SK-N-SH treated with all-trans-retinoic acid at 6 μM for 48 hours (cell line): ENCODE results near the gene SEC22C.

Source experiments
- ATAC-seq: fragments of 200-7000 bp; cut with Tn5 transposase; 3 replicates; pipeline ENCODE4 v1.9.1; 2020; ENCODE audit warnings: mild to moderate bottlenecking, moderate library complexity
- BACH2 ChIP-seq: fragments of 250-450 bp; sonication (Bioruptor Pico); IDR thresholded peaks from 2 replicates; pipeline ENCODE4 v1.9.0; 2021; ENCODE audit warnings: mild to moderate bottlenecking, borderline replicate concordance
- CSDC2 ChIP-seq: fragments of 250-450 bp; sonication (Bioruptor Pico); IDR thresholded peaks from 2 replicates; pipeline ENCODE4 v1.5.0; 2020; ENCODE audit warnings: mild to moderate bottlenecking, moderate library complexity
- ESRRG ChIP-seq: fragments of 250-450 bp; sonication (Bioruptor Pico); IDR thresholded peaks from 2 replicates; pipeline ENCODE4 v1.6.1; 2021; ENCODE audit warnings: mild to moderate bottlenecking
- GLIS3 ChIP-seq: fragments of 250-450 bp; sonication (Bioruptor Pico); IDR thresholded peaks from 2 replicates; pipeline ENCODE4 v1.5.0; 2020; ENCODE audit warnings: mild to moderate bottlenecking, moderate library complexity
- ISL1 ChIP-seq: fragments of 250-450 bp; sonication (Bioruptor Pico); IDR thresholded peaks from 2 replicates; pipeline ENCODE4 v2.1.2; 2022; ENCODE audit warnings: mild to moderate bottlenecking, moderate library complexity
- OSR1 ChIP-seq: fragments of 250-450 bp; sonication (Bioruptor Pico); IDR thresholded peaks from 2 replicates; pipeline ENCODE4 v1.8.0; 2022; ENCODE audit warnings: moderate library complexity, mild to moderate bottlenecking, inconsistent platforms
- PPARA ChIP-seq: fragments of 250-450 bp; sonication (Bioruptor Pico); IDR thresholded peaks from 2 replicates; pipeline ENCODE4 v1.5.0; 2020; ENCODE audit warnings: mild to moderate bottlenecking, borderline replicate concordance
- RARB ChIP-seq: fragments of 250-450 bp; sonication (Bioruptor Pico); IDR thresholded peaks from 2 replicates; pipeline ENCODE4 v1.8.0; 2021; ENCODE audit warnings: mild to moderate bottlenecking, moderate library complexity
- SNAI2 ChIP-seq: fragments of 250-450 bp; sonication (Bioruptor Pico); IDR thresholded peaks from 2 replicates; pipeline ENCODE4 v1.5.0; 2020; ENCODE audit warnings: mild to moderate bottlenecking, moderate library complexity
- TCF4 ChIP-seq: fragments of 250-450 bp; sonication (Bioruptor Pico); IDR thresholded peaks from 2 replicates; pipeline ENCODE4 v1.8.0; 2021; ENCODE audit warnings: mild to moderate bottlenecking, moderate library complexity, borderline replicate concordance
- TOX ChIP-seq: fragments of 250-450 bp; sonication (Bioruptor Pico); IDR thresholded peaks from 2 replicates; pipeline ENCODE4 v1.8.0; 2021; ENCODE audit warnings: mild to moderate bottlenecking, moderate library complexity, borderline replicate concordance
- ZC3H10 ChIP-seq: fragments of 250-450 bp; sonication (Bioruptor Pico); IDR thresholded peaks from 2 replicates; pipeline ENCODE4 v1.5.1; 2021; ENCODE audit warnings: mild to moderate bottlenecking, moderate library complexity
- ZFP3 ChIP-seq: fragments of 250-450 bp; sonication (Bioruptor Pico); IDR thresholded peaks from 2 replicates; pipeline ENCODE4 v1.5.0; 2020; ENCODE audit warnings: mild to moderate bottlenecking, moderate library complexity
- ZFP30 ChIP-seq: fragments of 450-650 bp; formaldehyde crosslinking; IDR thresholded peaks from 2 replicates; pipeline ENCODE4 v1.5.0; 2022; ENCODE audit warnings: mild to moderate bottlenecking, moderate library complexity
- ZNF565 ChIP-seq: fragments of 450-650 bp; formaldehyde crosslinking; conservative IDR thresholded peaks from 2 replicates; pipeline ENCODE4 v1.5.0; 2020; ENCODE audit warnings: low read depth, mild to moderate bottlenecking, moderate library complexity
- ZNF8 ChIP-seq: fragments of 450-650 bp; formaldehyde crosslinking; IDR thresholded peaks from 2 replicates; pipeline ENCODE4 v1.5.0; 2020; ENCODE audit warnings: mild to moderate bottlenecking, moderate library complexity
- TF ChIP-seq, protein P1 (sequence below): fragments of 250-450 bp; sonication (Bioruptor Pico); IDR thresholded peaks from 2 replicates; pipeline ENCODE4 v1.5.1; 2020; ENCODE audit warnings: low read depth, mild to moderate bottlenecking, moderate library complexity
- TF ChIP-seq, protein P2 (sequence below): fragments of 250-450 bp; sonication (Bioruptor Pico); IDR thresholded peaks from 2 replicates; pipeline ENCODE4 v1.8.0; 2020; ENCODE audit warnings: mild to moderate bottlenecking, moderate library complexity, borderline replicate concordance
- TF ChIP-seq, protein P3 (sequence below): fragments of 250-450 bp; sonication (Bioruptor Pico); IDR thresholded peaks from 2 replicates; pipeline ENCODE4 v1.5.0; 2020; ENCODE audit warnings: mild to moderate bottlenecking, moderate library complexity
- TF ChIP-seq, protein P4 (sequence below): fragments of 250-450 bp; sonication (Bioruptor Pico); IDR thresholded peaks from 2 replicates; pipeline ENCODE4 v1.8.0; 2021; ENCODE audit warnings: low read depth, mild to moderate bottlenecking, moderate library complexity, borderline replicate concordance

The SEC22C gene

DNA sequence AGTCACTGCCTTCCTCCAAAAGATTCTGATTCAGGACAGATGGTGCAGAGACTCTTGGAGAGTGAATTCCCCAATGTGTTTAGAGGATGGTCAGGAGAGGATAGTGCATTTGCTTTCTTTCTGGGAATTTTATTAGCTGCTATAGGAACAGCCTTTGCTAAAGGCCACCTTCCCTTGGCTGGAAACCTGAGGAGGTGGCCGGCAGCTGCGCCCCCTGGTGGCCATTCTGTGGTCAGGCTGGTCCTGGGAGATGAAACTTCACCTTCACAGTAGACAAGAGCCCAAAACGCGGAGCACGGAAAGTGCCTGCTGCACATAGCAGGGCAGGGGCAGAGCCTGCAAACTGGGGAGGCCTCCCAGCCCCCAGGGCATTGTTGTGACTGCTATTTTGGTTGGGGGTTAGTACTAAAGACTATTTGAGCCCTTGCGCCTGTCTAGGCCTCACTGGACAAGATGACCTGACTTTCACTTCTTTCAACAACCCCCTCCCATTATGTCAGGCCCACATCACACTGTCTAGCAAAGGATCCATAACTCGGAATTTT, 34.3 kb downstream of the SEC22C start:
- TF ChIP-seq ISL1 (CRISPR knock-in tag) (no peak), BACH2 (CRISPR knock-in tag) (no peak), TCF4 (CRISPR knock-in tag) (no peak), ZNF8 (CRISPR knock-in tag) (no peak), TOX (no peak), CSDC2 (CRISPR knock-in tag) (no peak), ZC3H10 (CRISPR knock-in tag) (no peak), GLIS3 (no peak), ZNF565 (CRISPR knock-in tag) (no peak), RARB (no peak)
- TF ChIP-seq, protein P1, sequence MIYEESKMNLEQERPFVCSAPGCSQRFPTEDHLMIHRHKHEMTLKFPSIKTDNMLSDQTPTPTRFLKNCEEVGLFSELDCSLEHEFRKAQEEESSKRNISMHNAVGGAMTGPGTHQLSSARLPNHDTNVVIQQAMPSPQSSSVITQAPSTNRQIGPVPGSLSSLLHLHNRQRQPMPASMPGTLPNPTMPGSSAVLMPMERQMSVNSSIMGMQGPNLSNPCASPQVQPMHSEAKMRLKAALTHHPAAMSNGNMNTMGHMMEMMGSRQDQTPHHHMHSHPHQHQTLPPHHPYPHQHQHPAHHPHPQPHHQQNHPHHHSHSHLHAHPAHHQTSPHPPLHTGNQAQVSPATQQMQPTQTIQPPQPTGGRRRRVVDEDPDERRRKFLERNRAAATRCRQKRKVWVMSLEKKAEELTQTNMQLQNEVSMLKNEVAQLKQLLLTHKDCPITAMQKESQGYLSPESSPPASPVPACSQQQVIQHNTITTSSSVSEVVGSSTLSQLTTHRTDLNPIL, result no peak
- peak; percentile 89 for ATAC-seq

DNA sequence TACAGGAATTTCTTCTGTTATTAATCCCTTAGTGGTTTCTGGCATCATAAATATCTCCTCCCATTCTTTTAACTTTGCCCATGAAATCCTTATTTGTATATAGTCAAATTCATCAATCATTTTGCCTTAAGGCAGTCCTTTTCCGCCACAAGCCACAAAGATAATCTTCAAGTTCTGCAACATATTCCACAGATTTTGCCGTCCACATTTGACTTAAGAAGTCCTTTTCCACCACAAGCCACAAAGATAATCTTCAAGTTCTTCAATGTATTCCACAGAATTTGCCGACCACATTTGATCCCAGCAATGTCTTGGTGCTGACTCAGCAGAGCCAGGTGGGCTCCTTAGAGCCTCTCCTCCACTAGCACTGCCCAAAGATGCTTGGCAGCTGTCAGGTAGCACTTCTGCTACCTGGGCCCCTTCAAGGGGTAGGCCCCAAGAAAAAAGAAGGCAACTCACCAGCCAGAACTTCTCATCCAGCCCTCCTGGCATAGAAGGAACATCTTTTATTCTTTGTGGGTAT, 35.0 kb downstream of the SEC22C start:
- no peak for TF ChIP-seq GLIS3
- no peak for TF ChIP-seq TOX
- TF ChIP-seq, all 23 proteins: peak for 0
- ATAC-seq, result no peak

DNA sequence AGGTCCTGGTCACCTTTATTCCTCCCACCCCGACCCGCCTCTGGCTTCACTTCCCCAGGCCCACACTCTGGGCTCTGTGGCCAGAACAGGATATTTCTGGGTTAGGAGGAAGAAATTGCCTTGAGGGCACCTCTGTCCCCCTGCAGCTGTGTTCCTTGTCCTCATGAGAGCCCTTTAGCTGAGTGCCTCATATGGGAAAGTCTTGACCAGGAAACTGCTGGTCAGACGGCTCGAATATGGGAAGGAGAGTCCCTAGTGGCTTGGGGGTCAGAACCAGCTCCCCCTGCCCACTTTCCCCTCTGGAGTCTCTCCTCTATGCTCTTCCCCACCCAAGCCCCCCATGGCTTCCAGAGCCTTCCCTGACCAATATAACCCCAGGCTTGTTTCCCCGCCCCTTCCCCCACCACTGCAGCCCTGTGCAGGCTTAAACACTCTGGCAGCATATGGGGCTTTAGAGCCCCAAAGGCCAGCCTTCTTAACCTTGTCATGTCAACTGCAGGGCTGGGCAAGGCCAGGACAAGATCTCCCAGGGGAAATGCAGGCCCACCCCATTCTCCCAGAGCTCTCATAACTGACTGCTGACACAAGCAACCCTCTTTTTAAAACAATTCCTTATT, 36.4 kb downstream of the SEC22C start:
- no peak for TF ChIP-seq ISL1 (CRISPR knock-in tag)
- TF ChIP-seq, protein P1, result no peak
- TF ChIP-seq ZFP30, result no peak
- TF ChIP-seq SNAI2 (CRISPR knock-in tag), result no peak
- no peak for TF ChIP-seq PPARA (CRISPR knock-in tag)
- TF ChIP-seq, protein P2, sequence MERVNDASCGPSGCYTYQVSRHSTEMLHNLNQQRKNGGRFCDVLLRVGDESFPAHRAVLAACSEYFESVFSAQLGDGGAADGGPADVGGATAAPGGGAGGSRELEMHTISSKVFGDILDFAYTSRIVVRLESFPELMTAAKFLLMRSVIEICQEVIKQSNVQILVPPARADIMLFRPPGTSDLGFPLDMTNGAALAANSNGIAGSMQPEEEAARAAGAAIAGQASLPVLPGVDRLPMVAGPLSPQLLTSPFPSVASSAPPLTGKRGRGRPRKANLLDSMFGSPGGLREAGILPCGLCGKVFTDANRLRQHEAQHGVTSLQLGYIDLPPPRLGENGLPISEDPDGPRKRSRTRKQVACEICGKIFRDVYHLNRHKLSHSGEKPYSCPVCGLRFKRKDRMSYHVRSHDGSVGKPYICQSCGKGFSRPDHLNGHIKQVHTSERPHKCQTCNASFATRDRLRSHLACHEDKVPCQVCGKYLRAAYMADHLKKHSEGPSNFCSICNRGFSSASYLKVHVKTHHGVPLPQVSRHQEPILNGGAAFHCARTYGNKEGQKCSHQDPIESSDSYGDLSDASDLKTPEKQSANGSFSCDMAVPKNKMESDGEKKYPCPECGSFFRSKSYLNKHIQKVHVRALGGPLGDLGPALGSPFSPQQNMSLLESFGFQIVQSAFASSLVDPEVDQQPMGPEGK (CRISPR knock-in tag), result no peak
- no peak for TF ChIP-seq ZC3H10 (CRISPR knock-in tag)
- TF ChIP-seq BACH2 (CRISPR knock-in tag), result no peak
- no peak for TF ChIP-seq ZFP3 (CRISPR knock-in tag)
- TF ChIP-seq CSDC2 (CRISPR knock-in tag), result no peak
- no peak for TF ChIP-seq TOX
- no peak for TF ChIP-seq TCF4 (CRISPR knock-in tag)
- no peak for TF ChIP-seq OSR1 (CRISPR knock-in tag)
- TF ChIP-seq, protein P3, sequence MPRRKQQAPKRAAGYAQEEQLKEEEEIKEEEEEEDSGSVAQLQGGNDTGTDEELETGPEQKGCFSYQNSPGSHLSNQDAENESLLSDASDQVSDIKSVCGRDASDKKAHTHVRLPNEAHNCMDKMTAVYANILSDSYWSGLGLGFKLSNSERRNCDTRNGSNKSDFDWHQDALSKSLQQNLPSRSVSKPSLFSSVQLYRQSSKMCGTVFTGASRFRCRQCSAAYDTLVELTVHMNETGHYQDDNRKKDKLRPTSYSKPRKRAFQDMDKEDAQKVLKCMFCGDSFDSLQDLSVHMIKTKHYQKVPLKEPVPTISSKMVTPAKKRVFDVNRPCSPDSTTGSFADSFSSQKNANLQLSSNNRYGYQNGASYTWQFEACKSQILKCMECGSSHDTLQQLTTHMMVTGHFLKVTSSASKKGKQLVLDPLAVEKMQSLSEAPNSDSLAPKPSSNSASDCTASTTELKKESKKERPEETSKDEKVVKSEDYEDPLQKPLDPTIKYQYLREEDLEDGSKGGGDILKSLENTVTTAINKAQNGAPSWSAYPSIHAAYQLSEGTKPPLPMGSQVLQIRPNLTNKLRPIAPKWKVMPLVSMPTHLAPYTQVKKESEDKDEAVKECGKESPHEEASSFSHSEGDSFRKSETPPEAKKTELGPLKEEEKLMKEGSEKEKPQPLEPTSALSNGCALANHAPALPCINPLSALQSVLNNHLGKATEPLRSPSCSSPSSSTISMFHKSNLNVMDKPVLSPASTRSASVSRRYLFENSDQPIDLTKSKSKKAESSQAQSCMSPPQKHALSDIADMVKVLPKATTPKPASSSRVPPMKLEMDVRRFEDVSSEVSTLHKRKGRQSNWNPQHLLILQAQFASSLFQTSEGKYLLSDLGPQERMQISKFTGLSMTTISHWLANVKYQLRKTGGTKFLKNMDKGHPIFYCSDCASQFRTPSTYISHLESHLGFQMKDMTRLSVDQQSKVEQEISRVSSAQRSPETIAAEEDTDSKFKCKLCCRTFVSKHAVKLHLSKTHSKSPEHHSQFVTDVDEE (CRISPR knock-in tag), result no peak
- no peak for TF ChIP-seq GLIS3
- TF ChIP-seq ZNF565 (CRISPR knock-in tag), result no peak
- TF ChIP-seq, protein P4, sequence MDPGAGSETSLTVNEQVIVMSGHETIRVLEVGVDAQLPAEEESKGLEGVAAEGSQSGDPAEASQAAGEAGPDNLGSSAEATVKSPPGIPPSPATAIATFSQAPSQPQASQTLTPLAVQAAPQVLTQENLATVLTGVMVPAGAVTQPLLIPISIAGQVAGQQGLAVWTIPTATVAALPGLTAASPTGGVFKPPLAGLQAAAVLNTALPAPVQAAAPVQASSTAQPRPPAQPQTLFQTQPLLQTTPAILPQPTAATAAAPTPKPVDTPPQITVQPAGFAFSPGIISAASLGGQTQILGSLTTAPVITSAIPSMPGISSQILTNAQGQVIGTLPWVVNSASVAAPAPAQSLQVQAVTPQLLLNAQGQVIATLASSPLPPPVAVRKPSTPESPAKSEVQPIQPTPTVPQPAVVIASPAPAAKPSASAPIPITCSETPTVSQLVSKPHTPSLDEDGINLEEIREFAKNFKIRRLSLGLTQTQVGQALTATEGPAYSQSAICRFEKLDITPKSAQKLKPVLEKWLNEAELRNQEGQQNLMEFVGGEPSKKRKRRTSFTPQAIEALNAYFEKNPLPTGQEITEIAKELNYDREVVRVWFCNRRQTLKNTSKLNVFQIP (CRISPR knock-in tag), result no peak
- TF ChIP-seq ESRRG, result no peak
- TF ChIP-seq, all 23 proteins: peak for 0
- no peak for ATAC-seq
